ENCODE measurements around the gene IGFBP1.
"Not testable (repeated sequence)": the region's sequence is repeated elsewhere in the genome, so short reads cannot be mapped to it uniquely, and the experiment has no call there.

Gene IGFBP1
- 0 to 0.99 (median 0) reads per million in 17 experiments for total RNA-seq

DNA sequence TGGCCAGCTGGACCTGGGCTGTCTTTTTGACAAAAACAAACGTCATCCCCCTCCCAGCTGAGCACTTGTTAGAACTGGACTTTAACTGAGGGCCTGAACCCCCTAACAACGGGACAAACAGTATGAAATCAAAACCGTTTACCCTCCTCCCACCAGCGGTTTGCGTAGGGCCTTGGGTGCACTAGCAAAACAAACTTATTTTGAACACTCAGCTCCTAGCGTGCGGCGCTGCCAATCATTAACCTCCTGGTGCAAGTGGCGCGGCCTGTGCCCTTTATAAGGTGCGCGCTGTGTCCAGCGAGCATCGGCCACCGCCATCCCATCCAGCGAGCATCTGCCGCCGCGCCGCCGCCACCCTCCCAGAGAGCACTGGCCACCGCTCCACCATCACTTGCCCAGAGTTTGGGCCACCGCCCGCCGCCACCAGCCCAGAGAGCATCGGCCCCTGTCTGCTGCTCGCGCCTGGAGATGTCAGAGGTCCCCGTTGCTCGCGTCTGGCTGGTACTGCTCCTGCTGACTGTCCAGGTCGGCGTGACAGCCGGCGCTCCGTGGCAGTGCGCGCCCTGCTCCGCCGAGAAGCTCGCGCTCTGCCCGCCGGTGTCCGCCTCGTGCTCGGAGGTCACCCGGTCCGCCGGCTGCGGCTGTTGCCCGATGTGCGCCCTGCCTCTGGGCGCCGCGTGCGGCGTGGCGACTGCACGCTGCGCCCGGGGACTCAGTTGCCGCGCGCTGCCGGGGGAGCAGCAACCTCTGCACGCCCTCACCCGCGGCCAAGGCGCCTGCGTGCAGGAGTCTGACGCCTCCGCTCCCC, at the start of gene IGFBP1:
TSS of gene IGFBP1 (plus strand) at position 304 of the 808 bp plus-strand sequence. CDS start at position 469, 165 bp downstream.
- no peak for DNase-seq

DNA sequence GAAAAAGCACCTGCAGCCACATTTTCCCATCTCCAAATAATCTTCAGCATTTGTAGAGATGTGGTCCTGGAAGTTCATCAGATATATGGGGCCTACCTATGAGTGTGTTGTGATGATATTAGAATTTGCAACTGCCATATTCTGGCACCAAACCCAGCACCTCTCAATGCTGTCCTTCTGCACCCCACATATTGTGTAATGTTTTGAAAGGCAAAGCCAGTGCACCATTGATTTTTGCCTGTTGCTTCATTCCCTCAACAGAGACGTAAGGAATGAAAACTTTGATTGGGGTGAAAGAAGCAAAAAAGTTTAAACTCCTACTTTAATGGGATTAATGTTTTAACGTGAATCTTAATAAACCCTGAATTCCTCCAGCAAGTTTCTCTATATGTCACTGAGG, 49.4 kb upstream of the IGFBP1 start:
- DNase-seq: not testable (repeated sequence)

DNA sequence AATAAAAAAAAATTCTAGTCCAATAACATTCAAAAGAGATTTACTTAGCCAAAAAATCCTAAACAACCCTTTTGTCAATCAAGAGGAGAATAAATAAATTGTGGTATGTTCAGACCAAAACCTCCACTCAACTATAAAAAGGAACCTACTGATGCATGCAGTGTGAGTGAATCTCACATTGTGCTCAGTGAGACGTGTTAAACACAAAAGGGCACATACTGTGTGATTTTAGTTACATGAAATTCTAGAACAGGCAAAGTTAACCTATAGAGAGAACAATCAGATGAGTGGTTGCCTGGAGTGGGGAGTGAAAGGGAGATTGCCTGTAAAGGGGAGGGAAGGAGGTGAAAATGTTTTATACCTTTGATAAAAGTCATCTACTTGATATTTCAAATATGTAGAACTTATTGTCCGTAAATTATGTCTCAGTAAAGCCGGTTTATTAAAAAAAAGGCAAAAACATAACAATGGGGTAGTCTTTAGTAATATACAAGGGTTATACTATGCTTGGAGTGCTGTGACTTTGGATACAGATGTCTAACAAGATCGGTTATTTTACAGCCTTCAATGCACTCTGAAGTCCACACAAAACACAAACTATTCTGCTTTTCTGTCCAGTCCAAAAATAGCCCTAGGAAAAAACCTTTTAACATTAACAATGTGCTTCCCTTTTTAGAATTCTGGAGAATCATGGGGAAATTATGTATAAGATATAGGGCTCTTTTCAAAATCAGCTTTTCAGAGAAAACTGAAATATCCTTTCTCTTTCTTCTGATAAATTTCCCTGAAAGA, 46.2 kb upstream of the IGFBP1 start:
- not testable (repeated sequence) for DNase-seq

- not testable (repeated sequence) for DNase-seq
These were observed 41.8 kb upstream of the IGFBP1 start for GRCh38 chr7:45846536-45846935.

DNA sequence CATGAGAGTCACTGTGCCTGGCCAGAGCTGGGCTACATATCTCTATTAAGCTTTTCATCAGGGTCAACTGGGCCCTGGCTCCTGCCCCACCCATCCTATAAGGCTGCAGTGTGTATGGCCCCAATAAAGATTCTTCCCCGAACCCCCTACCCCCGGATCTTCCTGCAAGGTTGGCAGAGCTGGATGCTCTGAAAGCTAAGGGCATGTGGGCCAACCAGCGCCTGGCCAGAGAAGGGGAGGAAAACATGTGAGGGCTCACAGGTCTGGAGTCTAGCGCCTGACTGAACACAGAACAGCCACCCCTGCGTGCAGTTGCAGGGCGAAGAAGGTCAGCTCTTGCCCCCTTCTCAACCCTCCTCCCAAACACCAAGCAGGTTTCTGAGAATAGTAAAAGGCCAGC, 39.6 kb upstream of the IGFBP1 start:
- not testable (repeated sequence) for DNase-seq

DNA sequence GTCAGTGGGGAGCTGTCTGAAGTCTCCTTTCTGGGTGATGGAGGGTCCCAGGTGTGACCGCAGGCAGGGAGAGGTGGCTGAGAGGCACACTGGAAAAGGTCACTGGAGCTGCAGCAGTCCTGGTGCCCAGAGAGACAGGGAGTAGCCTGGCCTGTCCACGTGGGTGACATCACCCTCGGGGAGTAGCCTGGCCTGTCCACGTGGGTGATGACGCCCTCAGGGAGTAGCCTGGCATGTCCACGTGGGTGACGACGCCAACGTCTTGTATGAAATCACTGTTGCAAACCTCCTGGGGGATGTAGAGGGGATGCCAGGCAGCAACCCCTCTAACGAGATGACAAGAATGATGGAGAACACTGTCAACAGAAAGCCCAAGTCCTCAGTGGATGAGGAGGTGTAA, 35.3 kb upstream of the IGFBP1 start:
- DNase-seq: not testable (repeated sequence)

DNA sequence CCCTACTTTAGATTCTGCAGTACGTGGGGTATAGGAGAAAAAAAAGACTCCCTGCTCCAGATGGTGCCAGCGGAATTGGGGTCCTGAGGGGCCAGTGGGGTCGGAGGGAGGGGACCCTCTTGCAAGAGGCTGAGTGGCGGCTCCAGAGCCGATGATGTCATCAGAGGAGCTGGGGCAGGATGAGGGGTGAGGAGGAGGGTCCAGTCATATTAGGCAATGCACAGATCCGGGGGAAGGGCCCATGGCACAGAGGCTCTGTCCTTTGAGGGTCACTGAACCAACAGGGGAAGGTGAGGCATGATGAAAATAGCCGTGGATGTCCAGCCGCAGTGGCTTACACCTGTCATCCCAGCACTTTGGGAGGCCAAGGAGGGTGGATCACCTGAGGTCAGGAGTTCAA, 34.8 kb upstream of the IGFBP1 start:
- DNase-seq: not testable (repeated sequence)

GRCh38 chr7:45855680-45856079, 32.6 kb upstream of the IGFBP1 start:
- not testable (repeated sequence) for DNase-seq

GRCh38 chr7:45856888-45857287, 31.4 kb upstream of the IGFBP1 start:
- DNase-seq: not testable (repeated sequence)

- no peak for DNase-seq
These were observed 24.6 kb upstream of the IGFBP1 start for GRCh38 chr7:45863715-45864114.

- DNase-seq: no peak
These were observed 22.5 kb upstream of the IGFBP1 start for GRCh38 chr7:45865594-45866410.

- no peak for DNase-seq
These were observed 20.8 kb upstream of the IGFBP1 start for GRCh38 chr7:45867471-45867870.

DNA sequence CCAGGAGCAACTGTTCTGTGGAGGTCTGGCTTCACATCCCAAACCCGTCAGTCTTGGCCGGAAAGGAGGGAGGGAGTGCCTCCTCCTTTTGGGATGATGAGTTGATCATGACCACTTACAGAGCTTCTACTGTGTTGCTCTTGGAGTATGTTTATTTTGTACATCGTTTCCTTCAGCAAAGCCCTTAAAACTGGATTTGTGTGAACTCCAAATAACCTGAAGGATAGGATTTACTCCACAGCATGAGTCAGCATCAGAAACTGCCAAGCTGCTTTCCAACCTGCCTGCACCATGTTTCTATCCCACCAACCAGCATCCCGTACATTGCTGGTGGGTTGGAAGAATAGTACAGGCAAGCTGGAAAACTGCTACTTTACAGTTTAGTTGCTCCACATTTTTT, 18.9 kb upstream of the IGFBP1 start:
- DNase-seq: no peak

DNA sequence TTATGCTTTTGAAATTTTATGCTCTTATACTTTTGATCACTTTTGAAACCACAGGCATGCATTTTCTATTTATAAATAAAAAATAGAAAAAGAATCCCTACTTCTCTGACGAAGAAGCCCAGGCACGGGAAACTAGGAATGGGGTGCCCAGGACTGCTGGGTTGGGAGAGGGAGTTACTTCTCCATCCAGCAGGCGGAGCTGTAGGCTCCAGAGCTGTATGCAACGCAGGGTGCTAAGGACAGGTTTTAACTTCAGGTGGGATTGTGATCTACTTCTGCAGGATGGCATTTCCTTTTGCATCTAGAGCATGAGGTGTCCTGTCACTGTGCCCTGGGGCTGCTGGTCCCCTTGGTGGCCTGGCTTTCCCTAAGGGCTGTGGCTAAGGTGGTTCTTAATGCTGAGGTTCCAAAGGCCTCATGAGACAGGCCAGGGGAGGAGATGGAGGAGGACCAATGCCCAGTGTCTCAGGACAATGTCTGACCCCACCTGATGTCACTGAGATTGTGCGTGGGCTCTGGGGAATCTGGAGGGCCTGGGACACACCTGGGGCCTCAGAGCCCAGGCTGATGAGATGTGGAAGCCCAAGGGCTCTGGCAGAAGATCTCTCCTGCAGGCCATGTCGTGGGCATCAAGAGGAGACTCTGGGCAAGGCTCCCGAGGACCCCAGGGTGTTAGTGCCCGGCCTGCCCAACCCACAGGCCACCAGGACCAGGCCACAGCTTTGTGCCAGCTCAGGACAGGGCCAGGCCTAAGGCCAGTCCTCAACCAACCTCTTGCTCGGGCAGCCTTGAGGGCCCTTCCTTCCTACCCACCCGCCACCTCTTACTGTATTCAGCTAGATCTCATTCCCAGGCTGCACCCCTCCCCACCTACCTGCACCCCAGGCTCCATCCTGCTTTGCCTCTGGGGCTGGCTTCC, 15.9 kb upstream of the IGFBP1 start:
- peak in 2 of 4 experiments; percentile 5 to 8 for DNase-seq

DNA sequence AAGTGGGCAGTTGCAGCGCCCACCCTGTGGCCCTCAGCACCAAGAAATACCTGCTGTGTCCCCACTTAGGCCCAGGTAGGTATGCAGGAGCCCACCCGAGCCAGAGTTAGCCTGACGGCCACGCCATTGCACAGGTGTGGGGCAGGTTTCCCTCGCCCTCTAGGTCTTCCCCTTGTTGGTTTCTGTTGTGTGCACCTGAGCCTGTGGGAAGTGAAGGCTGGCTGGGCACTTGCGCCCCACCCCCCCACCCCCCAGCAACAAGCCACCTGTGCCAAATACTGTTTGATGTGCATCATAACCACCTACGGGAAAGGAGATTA, 15.3 kb upstream of the IGFBP1 start, which contains the start of gene CCDC201:
TSS of gene CCDC201 (minus strand) at position 48 of the 320 bp plus-strand sequence. CDS start 75 bp downstream, outside the sequence.
- DNase-seq: no peak

DNA sequence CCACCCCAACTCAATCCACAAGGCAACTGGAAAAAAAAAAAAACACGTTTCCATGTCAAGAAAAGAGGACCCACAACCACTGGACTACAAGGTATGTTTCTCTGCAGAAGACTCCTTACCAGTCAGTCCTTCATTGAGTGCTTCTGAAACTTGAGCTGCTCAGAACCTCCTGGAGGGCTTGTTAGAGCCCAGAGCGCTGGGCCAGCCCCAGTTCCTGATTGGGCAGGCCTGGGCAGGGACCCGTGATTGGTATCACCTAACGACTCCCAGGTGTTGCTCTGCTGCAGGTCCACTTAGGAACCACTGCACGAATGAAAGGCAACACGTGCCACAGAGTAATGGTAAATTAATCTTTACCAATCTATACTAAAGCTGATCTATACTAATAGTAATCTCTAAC, 14.9 kb upstream of the IGFBP1 start:
- no peak for DNase-seq

DNA sequence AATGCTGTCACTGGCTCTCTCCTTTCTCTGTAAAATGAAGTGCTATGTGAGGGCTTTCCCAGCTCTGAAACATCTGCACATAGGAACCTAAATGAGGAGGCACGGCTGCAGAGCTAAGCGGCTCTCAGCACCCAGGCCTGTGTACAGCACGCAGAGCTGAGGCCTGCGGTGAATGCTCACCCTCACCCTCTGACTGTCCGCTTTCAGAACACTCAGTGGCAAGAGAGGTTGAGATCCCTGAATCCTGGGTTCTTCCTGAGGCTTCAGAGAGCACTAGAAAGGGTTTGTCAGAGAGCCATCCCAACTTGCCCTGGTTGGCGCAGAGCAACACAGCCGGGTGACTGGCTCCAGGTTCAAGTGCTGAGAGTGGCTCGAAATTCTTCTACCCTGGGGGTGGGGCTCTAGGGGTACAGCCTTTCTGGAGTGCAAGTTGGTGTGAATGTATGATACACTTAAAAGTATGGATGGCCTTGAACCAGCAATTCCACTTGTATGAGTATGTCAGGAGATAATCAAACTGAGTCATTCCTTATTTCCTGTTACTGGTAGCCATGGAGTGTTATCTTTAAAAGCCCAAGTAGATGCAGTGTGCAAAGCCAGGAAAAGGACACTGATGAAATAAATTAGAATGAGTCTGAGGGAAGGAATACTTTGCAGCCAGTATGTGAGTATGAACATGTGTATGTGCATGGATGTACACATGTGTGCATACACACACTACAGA, 13.7 kb upstream of the IGFBP1 start:
- DNase-seq: no peak

- no peak for DNase-seq
These were observed 11.8 kb upstream of the IGFBP1 start for GRCh38 chr7:45876519-45876918.

GRCh38 chr7:45878457-45879144, 9.7 kb upstream of the IGFBP1 start:
- DNase-seq: no peak

DNA sequence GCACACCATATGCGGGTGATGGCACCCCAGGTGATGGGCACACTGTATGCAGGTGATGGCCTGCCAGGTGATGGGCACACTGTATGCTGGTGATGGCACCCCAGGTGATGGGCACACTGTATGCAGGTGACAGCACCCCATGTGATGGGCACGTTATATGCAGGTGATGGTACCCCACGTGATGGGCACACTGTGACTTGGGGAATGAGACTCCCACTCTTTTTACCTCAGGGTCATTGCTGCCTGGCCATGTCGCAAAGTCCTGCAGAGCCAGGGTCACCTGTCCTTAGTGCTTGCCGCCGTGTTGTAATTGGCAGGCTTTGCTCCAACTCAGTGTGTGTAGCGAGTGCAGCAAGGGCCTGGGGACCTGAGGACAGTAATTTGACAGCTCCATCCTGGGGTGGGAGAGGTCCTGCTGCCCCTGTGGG, 7.8 kb upstream of the IGFBP1 start:
- no peak for DNase-seq
